ENCODE measurements around the gene UFSP2.
A peak's percentile ranks its signal among the peaks of the same experiment; 100 is the strongest.

UFSP2 gene

GRCh38 chr4:185471235-185472102 lies 45.7 kb upstream of the UFSP2 start, which contains the start of gene CCDC110:
CCDC110 (minus strand) TSS chr4:185471733; CDS start chr4:185471683, 50 bp downstream.
- Histone ChIP-seq H3F3A (ENCODE audit: control insufficient read depth, insufficient read depth) (peaks cover 8% of the 10 kb centered on the region; the same call in 1 of the 2 replicates), H3K9me3 (ENCODE audit: control insufficient read depth, insufficient read depth, low read length) (no peaks in the 10 kb centered on the region), H3K27ac (ENCODE audit: low read depth, low read length) (no peak within 1 kb of the TSS), H3K27me3 (ENCODE audit: control insufficient read depth, low read length) (peaks cover 41% of the 10 kb centered on the region), H3K4me2 (ENCODE audit: low read length) (peak within 1 kb of the TSS; percentile 95), H3K4me1 (ENCODE audit: control insufficient read depth, low read length) (peaks cover 15% of the 10 kb centered on the region), H3K9me2 (replicated peaks; ENCODE audit: control insufficient read depth, low read length) (no peaks in the 10 kb centered on the region), H4K20me1 (ENCODE audit: control insufficient read depth, insufficient read depth, low read depth, low read length) (no peaks in the 10 kb centered on the region; the same call in 1 of the 2 replicates), H3K36me3 (ENCODE audit: control insufficient read depth, low read length) (no peaks in the 10 kb centered on the region), H3K4me3 (ENCODE audit: low read length) (peak within 1 kb of the TSS; percentile 81), H3K79me2 (ENCODE audit: control insufficient read depth, low read length) (no peaks in the 10 kb centered on the region)
- TF ChIP-seq CTCF (IDR thresholded peaks at IDR 0.05; ENCODE audit: low read depth, low read length, poor library complexity, severe bottlenecking) (peak; percentile 54), EZH2phosphoT487 (IDR thresholded peaks at IDR 0.05; ENCODE audit: borderline replicate concordance, low read length) (no peak)

GRCh38 chr4:185470501-185471195 lies 44.9 kb upstream of the UFSP2 start:
- H3K4me2 ChIP-seq (ENCODE audit: low read length): peak overlapping the region; percentile 88
- peak overlapping the region; percentile 77 for H3K4me3 ChIP-seq (ENCODE audit: low read length)
- H3K36me3 ChIP-seq (ENCODE audit: control insufficient read depth, low read length): no peaks in the 10 kb centered on the region
- H3K4me1 ChIP-seq (ENCODE audit: control insufficient read depth, low read length): peaks cover 15% of the 10 kb centered on the region
- H4K20me1 ChIP-seq (ENCODE audit: control insufficient read depth, insufficient read depth, low read depth, low read length): no peaks in the 10 kb centered on the region; the same call in 1 of the 2 replicates
- H3K27ac ChIP-seq (ENCODE audit: low read depth, low read length): no peak overlapping the region
- H3F3A ChIP-seq (ENCODE audit: control insufficient read depth, insufficient read depth): peaks cover 8% of the 10 kb centered on the region; the same call in 1 of the 2 replicates
- peaks cover 41% of the 10 kb centered on the region for H3K27me3 ChIP-seq (ENCODE audit: control insufficient read depth, low read length)
- peak; percentile 49; the same call in 1 of the 2 replicates for TF ChIP-seq EZH2phosphoT487 (IDR thresholded peaks at IDR 0.05; ENCODE audit: borderline replicate concordance, low read length)
- no peak for TF ChIP-seq CTCF (IDR thresholded peaks at IDR 0.05; ENCODE audit: low read depth, low read length, poor library complexity, severe bottlenecking)
- H3K79me2 ChIP-seq (ENCODE audit: control insufficient read depth, low read length): no peaks in the 10 kb centered on the region
- H3K9me2 ChIP-seq (replicated peaks; ENCODE audit: control insufficient read depth, low read length): no peaks in the 10 kb centered on the region
- no peaks in the 10 kb centered on the region for H3K9me3 ChIP-seq (ENCODE audit: control insufficient read depth, insufficient read depth, low read length)

GRCh38 chr4:185469580-185470154 lies 43.9 kb upstream of the UFSP2 start:
- H3K4me2 ChIP-seq (ENCODE audit: low read length): no peak overlapping the region; the same call in 1 of the 2 replicates

More at GRCh38 chr4:185469580-185470154, 43.9 kb upstream of the UFSP2 start:
- Histone ChIP-seq H3K4me1 (ENCODE audit: control insufficient read depth, low read length) (peaks cover 15% of the 10 kb centered on the region), H3K79me2 (ENCODE audit: control insufficient read depth, low read length) (no peaks in the 10 kb centered on the region), H3K27me3 (ENCODE audit: control insufficient read depth, low read length) (peaks cover 41% of the 10 kb centered on the region), H3K9me2 (replicated peaks; ENCODE audit: control insufficient read depth, low read length) (no peaks in the 10 kb centered on the region), H4K20me1 (ENCODE audit: control insufficient read depth, insufficient read depth, low read depth, low read length) (no peaks in the 10 kb centered on the region; the same call in 1 of the 2 replicates), H3K4me3 (ENCODE audit: low read length) (no peak overlapping the region), H3K36me3 (ENCODE audit: control insufficient read depth, low read length) (no peaks in the 10 kb centered on the region), H3F3A (ENCODE audit: control insufficient read depth, insufficient read depth) (peaks cover 8% of the 10 kb centered on the region; the same call in 1 of the 2 replicates), H3K27ac (ENCODE audit: low read depth, low read length) (no peak overlapping the region), H3K9me3 (ENCODE audit: control insufficient read depth, insufficient read depth, low read length) (no peaks in the 10 kb centered on the region)
- TF ChIP-seq EZH2phosphoT487 (IDR thresholded peaks at IDR 0.05; ENCODE audit: borderline replicate concordance, low read length) (no peak), CTCF (IDR thresholded peaks at IDR 0.05; ENCODE audit: low read depth, low read length, poor library complexity, severe bottlenecking) (no peak)
